HG03045 (cell line): Measurements from ENCODE around the gene HSPG2.
"Not testable (repeated sequence)": the region's sequence is repeated elsewhere in the genome, so short reads cannot be mapped to it uniquely, and the experiment has no call there.

ENCODE experiments used
- ATAC-seq: cut with Tn5 transposase; IDR thresholded peaks from one replicate; pipeline ENCODE4 v1.9.1; 2021; ENCODE audit warnings: mild to moderate bottlenecking, moderate library complexity; ENCODE audit not compliant: unreplicated experiment

Gene HSPG2

GRCh38 chr1:21830792-21831453 lies 106.2 kb downstream of the HSPG2 start:
- ATAC-seq, result no peak

- no peak for ATAC-seq
These were observed 107.8 kb downstream of the HSPG2 start for GRCh38 chr1:21829294-21829693.

- no peak for ATAC-seq
These were observed 108.5 kb downstream of the HSPG2 start for GRCh38 chr1:21828506-21829210.

- ATAC-seq, result no peak
These were observed 109.0 kb downstream of the HSPG2 start for GRCh38 chr1:21828075-21828474.

GRCh38 chr1:21827141-21827679 lies 109.9 kb downstream of the HSPG2 start:
- no peak for ATAC-seq

- ATAC-seq, result not testable (repeated sequence)
These were observed 110.4 kb downstream of the HSPG2 start for GRCh38 chr1:21826694-21827093.

GRCh38 chr1:21825393-21825792 lies 111.7 kb downstream of the HSPG2 start:
- ATAC-seq, result no peak

- ATAC-seq, result no peak
These were observed 112.2 kb downstream of the HSPG2 start for GRCh38 chr1:21824926-21825325.

- no peak for ATAC-seq
These were observed 113.0 kb downstream of the HSPG2 start for GRCh38 chr1:21823980-21824702.

- ATAC-seq, result no peak
These were observed 113.7 kb downstream of the HSPG2 start for GRCh38 chr1:21823206-21823979.

GRCh38 chr1:21822349-21822748 lies 114.8 kb downstream of the HSPG2 start:
- no peak for ATAC-seq

- ATAC-seq, result no peak
These were observed 115.6 kb downstream of the HSPG2 start for GRCh38 chr1:21821385-21822019.

- ATAC-seq, result no peak
These were observed 116.4 kb downstream of the HSPG2 start for GRCh38 chr1:21820597-21821232.

- no peak for ATAC-seq
These were observed 118.5 kb downstream of the HSPG2 start for GRCh38 chr1:21818656-21819055.

GRCh38 chr1:21816602-21817302 lies 120.4 kb downstream of the HSPG2 start:
- ATAC-seq, result no peak

- ATAC-seq, result no peak
These were observed 121.3 kb downstream of the HSPG2 start for GRCh38 chr1:21815724-21816321.

GRCh38 chr1:21814981-21815582 lies 122.0 kb downstream of the HSPG2 start:
- no peak for ATAC-seq

GRCh38 chr1:21814241-21814918 lies 122.7 kb downstream of the HSPG2 start:
- no peak for ATAC-seq
